ENCODE results near the gene CACNA2D3. TPM values are rescaled to one million over a fixed set of nuclear protein-coding genes. Genes with fewer than 3 reads are reported as not detected.

Gene CACNA2D3
- total RNA-seq, 1 donor from 2014 or later = 6.3 TPM

DNA sequence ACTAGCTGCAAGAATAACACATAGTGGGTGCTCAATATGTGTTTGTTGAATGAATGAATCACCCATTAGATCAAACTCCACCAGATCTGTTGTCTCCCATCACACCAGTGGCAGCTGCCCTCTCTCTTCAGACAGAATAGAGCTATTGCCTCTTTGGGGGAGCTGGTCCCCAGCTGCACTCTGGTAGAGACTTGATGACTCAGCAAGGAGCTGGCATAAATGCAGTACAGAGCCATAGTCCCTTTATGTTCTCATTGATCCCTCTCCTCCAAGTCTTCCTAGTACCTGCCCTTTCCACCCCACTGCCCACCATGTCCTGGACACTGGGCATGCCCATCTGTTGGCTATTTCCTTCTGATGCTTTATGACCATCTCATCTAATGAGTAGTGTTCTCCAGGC, 443.6 kb downstream of the CACNA2D3 start:
- no peak for DNase-seq (ENCODE audit: low spot score)

DNA sequence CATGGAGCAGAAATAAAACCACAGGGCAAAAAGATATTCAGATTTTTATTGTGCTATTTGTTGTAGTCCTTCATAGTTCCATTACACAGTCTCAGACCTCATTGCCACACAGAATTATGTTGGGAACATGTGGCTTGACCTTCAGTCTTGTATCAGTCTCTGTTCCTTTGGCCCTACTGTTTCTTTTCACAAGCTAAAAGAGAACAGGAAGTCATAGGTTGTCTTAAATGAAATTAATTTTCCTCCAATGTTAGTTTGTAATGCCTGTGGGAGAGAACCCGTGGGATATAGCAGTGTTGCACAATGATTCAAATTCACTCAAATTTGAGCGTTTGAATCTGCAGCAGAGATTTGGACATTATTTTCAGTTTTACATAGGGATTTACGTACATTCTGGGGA, 445.6 kb downstream of the CACNA2D3 start:
- DNase-seq (ENCODE audit: low spot score) = no peak

DNA sequence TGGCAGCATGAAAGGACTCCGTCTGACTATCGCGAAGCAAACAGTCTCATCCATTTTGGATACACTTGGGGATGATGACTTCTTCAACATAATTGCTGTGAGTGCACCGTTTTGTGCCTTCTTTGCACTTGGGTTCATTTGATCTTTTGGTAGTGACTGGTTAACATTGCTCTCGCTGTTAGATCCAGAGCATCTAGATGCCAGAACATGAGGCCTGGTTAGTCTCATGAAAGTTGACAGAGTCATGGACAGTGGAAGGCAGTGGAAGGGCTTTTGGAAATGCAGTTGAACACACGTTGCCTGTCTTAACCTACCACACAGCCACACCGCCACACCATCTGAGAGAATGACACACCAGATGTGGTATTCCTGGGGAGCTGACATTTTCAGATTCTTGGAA, 447.7 kb downstream of the CACNA2D3 start:
- DNase-seq (ENCODE audit: low spot score) = no peak

DNA sequence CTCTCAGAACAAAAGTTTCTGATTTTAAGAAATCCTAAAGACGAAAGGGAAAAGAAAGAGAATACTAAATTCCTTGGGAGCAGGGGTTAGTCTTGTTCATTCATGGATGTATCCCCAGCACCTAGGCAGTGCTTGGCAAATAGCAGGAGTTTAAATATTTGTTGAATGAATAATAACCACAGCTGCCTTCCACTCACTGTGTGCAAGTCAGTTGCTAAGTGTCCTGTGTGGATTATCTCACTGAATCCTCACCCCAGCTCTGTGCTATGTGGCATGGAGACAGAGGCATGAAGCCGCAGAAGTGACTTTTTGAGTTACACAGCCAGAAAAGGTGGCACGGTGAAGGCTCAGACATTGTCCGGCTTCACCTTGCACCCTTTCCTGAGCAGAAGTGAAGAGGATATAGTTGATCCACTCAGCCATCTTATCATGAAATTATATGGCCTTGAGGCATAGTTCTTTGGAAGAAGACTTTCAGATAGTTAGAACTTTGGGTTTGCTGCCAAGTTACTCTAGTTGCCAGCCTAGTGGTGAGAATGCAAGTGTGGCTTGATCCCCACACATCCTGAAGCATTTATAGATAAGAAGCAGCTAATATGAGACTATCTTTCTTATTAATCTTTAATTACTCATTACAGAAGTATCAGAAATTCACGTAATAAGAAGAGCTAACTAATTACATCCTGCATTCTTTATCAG, 450.0 kb downstream of the CACNA2D3 start:
- DNase-seq (ENCODE audit: low spot score) = no peak

DNA sequence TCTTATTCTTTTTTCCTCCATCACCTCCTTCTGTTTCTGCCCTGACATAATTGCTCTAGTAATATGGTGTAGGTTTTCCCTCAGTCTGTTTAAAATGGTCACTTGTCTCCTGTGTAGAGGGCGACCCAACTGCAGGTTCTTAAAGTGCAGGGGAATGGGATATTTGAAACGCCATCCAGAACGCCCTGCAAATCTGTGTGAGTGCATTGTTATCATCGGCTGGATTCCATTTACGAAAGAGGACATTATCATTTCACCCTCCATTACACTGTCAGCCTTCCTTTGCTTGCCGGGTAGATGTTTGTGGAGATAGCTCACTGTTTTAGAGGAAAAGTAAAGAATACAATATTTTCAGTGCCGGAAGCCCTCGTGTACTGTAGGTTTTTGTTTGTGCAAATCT, 451.5 kb downstream of the CACNA2D3 start:
- DNase-seq (ENCODE audit: low spot score) = no peak

DNA sequence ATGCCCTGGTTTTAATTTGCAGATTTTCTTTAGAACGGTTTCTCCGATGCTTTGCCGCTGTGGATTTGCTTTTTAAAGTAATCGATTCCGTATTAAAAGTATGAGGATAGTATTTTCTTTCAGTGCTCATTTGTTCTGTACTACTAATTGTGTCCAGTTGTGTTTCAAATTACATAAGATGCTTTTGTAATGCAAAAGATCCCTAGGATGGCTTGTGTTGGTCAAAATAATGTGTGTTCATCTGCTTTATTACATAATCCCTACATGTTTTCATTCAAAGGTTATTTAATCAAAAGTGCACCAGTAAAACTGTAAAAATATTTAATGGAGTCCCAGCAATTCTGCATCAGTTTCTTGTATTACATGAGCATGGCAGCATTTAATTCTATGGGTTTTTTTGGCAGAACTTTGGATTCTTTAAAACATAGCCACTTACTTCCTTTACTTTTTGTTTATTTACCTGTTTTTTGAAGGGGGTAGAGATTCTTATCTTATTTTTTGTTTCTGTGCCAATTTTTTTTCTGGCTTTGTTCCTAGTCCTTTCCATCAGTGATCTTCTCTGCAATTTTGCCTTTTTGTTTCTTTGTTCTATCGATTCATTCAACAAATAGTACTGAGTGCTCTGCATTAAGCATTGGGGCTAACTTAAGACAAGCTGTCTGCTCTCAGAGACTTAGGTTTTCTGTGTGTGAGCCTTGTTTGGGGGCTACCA, 452.7 kb downstream of the CACNA2D3 start:
- no peak for DNase-seq (ENCODE audit: low spot score)

DNA sequence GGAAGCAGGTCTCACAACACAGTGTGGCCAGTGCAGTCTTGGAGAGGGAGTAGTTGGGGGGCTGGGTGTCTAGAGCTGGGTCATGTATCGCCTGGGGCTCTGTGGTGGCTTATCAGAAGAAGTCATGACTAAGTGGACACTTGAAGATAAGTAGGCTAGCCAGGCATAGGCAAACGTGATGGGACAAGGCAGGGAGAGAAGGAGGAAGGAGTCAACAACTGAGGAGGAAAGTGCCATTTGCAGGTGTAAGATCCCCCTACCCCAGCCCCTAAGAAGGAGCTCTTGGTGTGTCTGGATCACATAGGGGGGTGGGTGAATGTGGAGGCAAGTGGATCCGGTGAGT, 453.2 kb downstream of the CACNA2D3 start:
- DNase-seq (ENCODE audit: low spot score) = no peak

DNA sequence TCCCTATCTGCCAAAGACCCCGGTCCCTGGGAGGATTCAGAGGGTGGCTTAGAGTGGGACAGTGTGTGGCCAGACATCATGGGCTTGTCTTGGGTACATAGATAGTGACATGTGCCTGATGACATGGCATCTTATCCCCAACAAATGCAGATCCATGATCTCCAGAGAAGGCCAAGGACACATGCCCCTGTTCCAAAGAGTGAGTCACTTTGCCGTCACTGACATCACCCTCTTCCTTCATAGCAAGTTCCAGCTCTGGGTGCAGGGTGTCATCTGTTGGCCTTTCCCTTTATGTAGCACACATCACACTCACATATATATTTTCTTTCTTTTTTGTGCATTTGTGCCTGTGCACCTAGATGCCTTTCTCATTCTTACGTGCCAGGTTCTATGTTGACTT, 455.0 kb downstream of the CACNA2D3 start:
- no peak for DNase-seq (ENCODE audit: low spot score)

DNA sequence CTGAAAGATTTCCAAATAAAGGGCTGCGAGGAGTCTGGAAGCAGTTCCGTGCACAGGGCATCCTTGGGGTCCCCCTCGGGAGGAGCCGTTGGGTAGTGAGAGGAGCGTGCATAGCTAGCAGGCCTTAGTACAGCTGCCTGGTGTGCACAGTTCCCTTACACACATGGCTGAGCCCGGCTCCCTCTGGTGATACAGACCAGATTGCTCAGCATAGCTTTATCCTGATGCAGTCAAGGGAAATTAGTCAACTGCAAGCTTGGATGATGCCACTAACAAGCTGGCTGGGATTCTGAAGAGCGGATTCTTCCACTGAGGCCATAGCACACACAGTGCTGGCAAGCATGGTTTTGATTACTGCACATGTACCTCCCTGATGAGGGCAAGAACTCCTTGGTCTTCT, 456.1 kb downstream of the CACNA2D3 start:
- peak; percentile 80 for DNase-seq (ENCODE audit: low spot score)

DNA sequence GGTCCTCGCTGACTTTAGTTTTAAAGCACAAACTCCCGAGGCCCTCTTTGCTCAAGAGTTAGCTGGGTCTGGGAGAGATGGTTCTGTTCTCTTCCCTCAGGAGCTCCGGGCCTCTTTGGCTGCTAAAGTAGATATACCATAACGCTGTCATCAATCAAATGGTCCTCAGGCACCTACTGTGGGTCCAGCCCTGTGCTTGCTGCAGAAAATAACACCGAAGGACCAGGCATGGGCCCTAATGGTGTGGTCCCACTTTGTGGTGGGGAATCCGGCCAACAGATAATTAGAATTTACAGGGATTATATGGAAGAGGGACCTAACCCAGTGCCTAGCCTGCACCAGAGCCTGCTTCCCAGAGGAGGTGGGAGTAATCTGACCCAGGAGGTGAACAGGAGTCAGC, 458.1 kb downstream of the CACNA2D3 start:
- no peak for DNase-seq (ENCODE audit: low spot score)

DNA sequence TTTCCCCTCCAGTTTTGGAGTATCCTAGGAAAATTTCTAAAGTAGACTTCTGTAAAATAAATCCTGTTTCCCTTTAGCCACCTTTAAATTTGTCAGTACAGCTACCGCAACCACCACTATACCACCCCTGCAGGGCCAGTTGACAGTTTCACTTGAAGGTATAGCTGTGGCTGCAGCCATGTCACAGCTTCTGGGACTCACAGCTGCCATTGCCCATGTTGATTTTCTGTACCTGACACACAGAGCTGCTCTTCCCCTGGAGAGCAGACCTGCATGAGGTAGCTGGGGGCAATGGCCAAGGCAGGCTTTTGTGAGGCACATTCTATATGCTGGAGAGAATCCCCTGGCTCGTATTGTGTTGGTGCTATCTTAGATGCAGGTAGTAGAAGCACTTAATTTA, 460.1 kb downstream of the CACNA2D3 start:
- DNase-seq (ENCODE audit: low spot score) = no peak

DNA sequence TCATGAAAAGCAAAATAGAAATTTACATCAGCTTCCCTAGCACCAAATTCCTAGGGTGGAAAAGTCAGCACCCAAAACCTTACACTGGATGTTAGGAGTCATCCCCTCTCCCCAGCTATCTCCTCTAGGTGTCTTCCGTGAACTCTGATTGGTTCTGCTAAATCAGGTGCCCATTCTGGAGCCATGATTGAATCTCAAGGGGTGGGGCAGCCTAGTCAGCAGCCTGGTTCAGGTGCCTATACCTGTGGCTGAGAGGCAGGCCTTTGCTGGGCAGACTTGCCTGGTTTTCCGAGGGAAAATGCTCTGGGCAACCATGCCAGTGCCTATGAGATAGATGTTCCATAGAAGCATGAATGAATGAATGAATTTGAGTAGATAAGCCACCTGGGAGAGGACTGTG, 468.8 kb downstream of the CACNA2D3 start:
- no peak for DNase-seq (ENCODE audit: low spot score)

DNA sequence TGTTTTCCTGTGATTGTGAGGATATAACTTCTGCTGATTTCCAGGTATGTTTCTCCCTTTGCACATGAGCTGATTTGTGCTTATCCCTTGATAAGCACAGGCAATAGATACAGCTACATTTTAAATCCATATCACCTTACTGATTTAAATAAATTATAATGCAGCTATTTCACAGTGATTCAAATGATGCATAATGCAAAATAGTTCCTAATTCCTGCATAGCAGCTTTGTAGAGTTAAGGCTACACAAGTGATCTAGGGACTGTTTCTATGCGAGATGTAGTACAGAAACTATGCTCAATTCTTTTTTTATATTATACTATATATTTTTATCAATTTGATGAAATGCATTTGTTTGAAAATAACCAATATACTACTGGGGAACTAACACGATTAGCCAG, 471.3 kb downstream of the CACNA2D3 start:
- no peak for DNase-seq (ENCODE audit: low spot score)

DNA sequence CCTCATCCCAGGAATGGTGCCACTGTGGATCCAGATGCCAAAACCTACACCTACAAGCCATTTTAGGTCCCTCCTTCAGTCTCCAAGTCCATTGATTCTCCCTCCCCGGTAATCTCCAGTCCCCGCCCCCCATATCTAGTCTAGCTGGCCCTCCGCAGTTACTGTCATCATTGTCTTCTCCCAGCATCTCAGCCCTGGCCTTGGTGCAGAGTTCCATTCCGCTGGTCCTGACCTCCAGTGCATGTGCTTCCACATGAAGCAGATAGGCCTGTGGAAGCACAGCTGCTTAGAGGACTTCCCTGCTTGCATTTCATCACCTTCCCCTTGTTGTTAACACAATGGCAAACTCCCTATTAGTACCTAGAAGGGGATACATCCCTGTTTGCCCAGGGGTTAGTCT, 473.7 kb downstream of the CACNA2D3 start:
- no peak for DNase-seq (ENCODE audit: low spot score)

DNA sequence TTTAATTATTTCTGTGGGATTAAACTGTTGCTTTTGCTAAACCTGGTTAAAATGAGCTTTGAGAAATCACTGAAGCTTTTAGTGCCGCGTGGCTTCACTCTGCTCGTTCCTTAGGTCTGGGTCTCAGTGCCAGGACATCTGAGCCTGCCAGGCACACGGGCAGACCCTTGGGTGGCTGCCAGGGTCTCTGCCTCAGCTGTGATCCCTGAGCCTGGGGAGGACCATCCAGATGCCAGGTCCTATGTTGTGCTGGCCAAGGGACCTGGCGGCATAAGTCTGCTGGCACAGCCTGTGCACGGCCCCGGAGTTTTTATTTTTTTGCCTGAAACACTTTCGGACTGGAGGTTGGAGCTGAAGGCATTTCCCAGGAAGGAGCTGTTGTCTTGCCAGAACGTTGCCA, 477.4 kb downstream of the CACNA2D3 start:
- no peak for DNase-seq (ENCODE audit: low spot score)

DNA sequence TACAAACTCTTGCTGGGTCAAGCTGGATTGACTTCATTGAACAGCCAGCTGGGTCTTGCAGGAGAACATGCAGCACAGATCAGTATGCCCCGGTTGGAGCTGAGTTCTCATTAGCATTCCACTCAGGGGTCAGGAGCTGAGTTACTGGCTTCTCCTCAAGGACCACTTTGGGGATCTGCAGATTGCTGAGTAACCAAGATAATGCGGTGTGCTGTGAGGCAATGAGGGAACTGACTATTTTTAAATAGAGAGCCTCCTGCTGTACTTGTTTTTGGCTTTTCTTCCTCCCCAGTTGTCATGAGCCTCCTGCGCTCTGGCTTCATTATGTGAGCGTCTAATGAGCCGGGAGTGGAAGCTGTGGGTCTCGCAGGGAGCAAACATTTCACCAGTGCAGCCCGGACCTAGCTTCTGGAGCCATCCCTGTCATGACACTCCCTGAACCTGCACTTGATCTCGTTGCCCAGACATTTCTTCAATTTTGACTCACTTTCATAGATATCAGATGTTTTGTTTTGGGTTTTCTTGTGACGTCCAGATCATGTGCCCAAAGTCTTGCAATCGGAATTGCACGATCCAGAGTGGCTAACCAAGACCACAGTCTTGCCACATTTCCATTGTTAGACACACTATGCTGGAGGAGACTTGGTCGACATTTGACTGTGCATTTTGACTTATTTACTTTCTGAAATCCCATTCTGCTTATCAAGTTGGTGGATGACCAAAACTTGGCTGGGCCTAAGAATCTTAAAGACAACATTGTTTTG, 478.3 kb downstream of the CACNA2D3 start:
- peak; percentile 96 for DNase-seq (ENCODE audit: low spot score)

DNA sequence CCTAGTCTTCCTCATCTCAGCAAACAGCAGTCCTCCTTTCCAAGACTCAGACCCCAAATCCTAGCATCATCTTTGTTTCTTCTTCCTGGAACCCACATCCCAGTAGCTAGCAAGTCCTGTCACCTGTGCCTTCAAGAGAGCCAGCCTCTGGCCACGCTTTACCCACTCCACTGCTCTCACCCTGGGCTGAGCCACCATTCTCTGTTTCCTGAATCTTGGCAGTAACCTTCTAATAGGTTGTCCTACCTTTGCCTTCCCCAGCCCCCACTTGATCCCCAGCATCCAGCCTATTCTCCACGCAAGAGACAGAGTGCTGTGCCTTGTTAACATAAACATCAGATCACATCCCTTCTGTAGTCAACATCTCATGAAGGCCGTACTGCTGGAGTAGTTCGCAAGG, 482.1 kb downstream of the CACNA2D3 start:
- no peak for DNase-seq (ENCODE audit: low spot score)

DNA sequence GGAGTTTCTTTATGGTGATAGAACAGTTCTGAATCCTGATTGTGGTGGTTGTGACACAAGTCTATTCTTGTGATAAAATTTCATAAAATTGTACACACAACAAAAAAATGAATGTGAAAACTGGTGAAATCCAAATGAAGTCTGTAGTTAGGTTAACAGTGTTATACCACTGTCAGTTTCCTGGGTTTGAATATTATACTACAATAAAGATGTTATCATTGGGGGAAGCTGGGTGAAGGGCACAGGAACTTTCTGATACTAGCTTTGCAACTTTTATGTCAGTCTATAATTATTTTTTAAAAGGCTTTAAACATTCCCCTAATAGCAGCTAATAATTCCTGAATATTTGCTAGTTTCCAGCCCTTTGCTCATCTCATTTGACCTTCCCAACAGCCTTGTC, 485.7 kb downstream of the CACNA2D3 start:
- DNase-seq (ENCODE audit: low spot score) = no peak

DNA sequence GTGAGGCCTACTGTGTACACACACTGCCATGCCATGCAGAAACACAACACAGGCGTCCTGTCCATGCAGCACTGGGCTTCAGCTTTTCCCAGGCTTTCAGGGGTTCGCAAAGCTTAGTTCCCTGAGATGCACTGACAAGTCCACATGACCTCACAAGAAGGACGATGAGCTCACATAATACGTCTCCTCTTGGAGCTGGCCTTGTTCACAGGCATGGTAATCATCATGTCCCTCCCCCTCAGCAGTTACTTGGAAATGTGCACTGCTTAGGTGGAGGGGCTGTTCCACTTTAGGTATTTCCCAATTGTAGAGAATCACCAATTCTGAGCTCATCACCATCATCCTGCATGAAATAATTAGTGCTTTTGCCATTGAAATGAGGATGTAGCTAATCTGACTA, 496.7 kb downstream of the CACNA2D3 start:
- DNase-seq (ENCODE audit: low spot score) = no peak

DNA sequence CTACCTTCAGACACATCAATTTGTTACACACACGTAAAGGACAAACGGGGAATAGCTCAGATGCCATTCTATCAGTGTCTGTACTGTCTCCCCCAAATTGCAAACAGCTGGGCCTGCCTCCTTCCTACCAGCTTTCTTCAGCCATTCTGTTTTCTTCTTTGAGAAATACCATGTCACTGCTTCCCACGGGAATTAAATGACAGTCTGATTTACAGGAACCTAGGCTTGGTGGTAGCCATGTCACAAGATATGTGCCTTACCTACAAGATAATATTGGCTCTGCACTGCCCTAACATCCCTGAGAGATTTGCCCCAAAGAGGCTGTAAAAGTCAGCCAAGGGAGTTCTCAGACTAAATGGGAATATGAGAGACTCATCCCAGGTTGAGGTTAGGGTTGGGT, 497.2 kb downstream of the CACNA2D3 start:
- DNase-seq (ENCODE audit: low spot score) = no peak

DNA sequence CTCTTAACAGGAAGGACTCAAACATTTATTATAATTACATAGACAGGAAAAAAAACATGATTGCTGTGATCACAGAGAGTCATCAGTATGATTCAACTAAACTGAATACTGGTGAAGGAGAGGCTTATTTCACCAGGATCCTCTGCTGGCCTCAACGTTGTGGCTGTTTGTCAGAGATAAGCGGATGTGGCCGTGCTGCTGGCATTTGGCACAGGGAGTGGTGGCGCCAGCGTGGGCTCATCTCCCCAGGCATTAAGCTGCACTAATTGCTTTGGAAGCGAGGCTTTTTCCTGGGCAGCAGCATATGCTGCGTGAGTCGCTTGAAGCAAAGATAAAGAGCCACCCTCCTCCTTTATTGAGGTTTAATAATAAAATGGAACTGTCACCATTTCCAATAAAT, 498.8 kb downstream of the CACNA2D3 start:
- no peak for DNase-seq (ENCODE audit: low spot score)

DNA sequence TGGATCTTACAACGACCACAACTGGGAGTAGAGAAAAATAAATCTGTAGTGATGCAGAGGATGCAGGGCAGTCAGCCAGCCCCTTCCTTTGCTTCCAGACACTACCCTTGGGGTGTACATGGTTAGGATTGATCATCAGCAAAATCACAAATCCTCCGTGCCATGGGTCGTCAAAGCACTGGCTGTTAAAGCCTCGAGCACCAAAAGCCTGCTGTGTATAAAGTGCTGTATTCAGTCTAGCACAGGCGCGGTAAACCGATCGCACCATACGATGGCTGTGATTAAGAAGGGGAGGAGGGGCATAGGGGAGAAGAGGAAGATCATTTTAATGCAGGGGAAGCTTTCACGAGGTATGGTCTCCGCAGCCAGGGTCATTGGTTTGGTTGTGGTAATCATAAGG, 500.3 kb downstream of the CACNA2D3 start:
- DNase-seq (ENCODE audit: low spot score) = no peak
